ENCODE measurements around the gene SDF4.

- TF ChIP-seq CEBPB (IDR thresholded peaks at IDR 0.05) (no peak), MAX (IDR thresholded peaks at IDR 0.05) (no peak)
These were observed 41.4 kb upstream of the SDF4 start for GRCh38 chr1:1273209-1273511.

Data from Ishikawa (cell line).